Muscle layer of colon (tissue), 2 donors: ENCODE results near the gene WARS2.

Source experiments
- H3K27ac ChIP-seq: one replicate; pipeline ENCODE4 v1.7.0; 2013; ENCODE audit warnings: low read depth, mild to moderate bottlenecking, low read length, moderate library complexity
- H3K27me3 ChIP-seq, 2 donors: one replicate each; pipeline ENCODE4 v1.7.0; 2013; ENCODE audit warnings: low read length in 2 of 2, mild to moderate bottlenecking in 2 of 2; ENCODE audit not compliant: insufficient read depth in 2 of 2, control insufficient read depth in 1 of 2
- H3K36me3 ChIP-seq: one replicate; pipeline ENCODE4 v1.7.0; 2013; ENCODE audit warnings: mild to moderate bottlenecking, low read length; ENCODE audit not compliant: insufficient read depth
- H3K4me1 ChIP-seq: one replicate; pipeline ENCODE4 v1.7.0; 2013; ENCODE audit warnings: mild to moderate bottlenecking, low read length; ENCODE audit not compliant: insufficient read depth
- H3K4me3 ChIP-seq, 2 donors: one replicate each; pipeline ENCODE4 v1.7.0; 2013; ENCODE audit warnings: low read length in 2 of 2, low read depth in 1 of 2, mild to moderate bottlenecking in 1 of 2, moderate library complexity in 1 of 2
- H3K9ac ChIP-seq: one replicate; pipeline ENCODE4 v1.7.0; 2013; ENCODE audit warnings: low read length
- H3K9me3 ChIP-seq: one replicate; pipeline ENCODE4 v1.7.0; 2013; ENCODE audit warnings: mild to moderate bottlenecking, low read length
- donor health status: abdominal sarcoma.
- donor health status: Adenocarcinoma of cecum.

Gene WARS2

GRCh38 chr1:118998171-118998570 is 142.3 kb downstream of the WARS2 start:
- H3K36me3 ChIP-seq, result no peaks in the 10 kb centered on the region
- H3K4me1 ChIP-seq, result peaks cover 10% of the 10 kb centered on the region
- peaks cover 87 to 91% of the 10 kb centered on the region in 2 donors for H3K27me3 ChIP-seq
- no peak overlapping the region for H3K27ac ChIP-seq
- H3K9me3 ChIP-seq, result no peaks in the 10 kb centered on the region
- H3K9ac ChIP-seq, result no peak overlapping the region
- no peak overlapping the region for H3K4me3 ChIP-seq

GRCh38 chr1:118997225-118997624 is 143.2 kb downstream of the WARS2 start:
- Histone ChIP-seq H3K27ac (no peak overlapping the region), H3K9me3 (peaks cover 1% of the 10 kb centered on the region), H3K9ac (no peak overlapping the region), H3K4me1 (peaks cover 10% of the 10 kb centered on the region), H3K4me3 (no peak overlapping the region), H3K27me3 (peaks cover 86 to 91% of the 10 kb centered on the region in 2 donors), H3K36me3 (no peaks in the 10 kb centered on the region)

GRCh38 chr1:118995312-118996016 is 145.0 kb downstream of the WARS2 start:
- H3K36me3 ChIP-seq, result no peaks in the 10 kb centered on the region
- no peak overlapping the region for H3K9ac ChIP-seq
- H3K27me3 ChIP-seq, result peaks cover 89 to 94% of the 10 kb centered on the region in 2 donors
- no peak overlapping the region for H3K27ac ChIP-seq
- no peak overlapping the region for H3K4me3 ChIP-seq
- peaks cover 4% of the 10 kb centered on the region for H3K9me3 ChIP-seq
- H3K4me1 ChIP-seq, result peaks cover 3% of the 10 kb centered on the region

GRCh38 chr1:118993700-118994026 is 146.8 kb downstream of the WARS2 start:
- Histone ChIP-seq H3K9ac (no peak overlapping the region), H3K4me1 (peaks cover under 1% of the 10 kb centered on the region), H3K27me3 (peaks cover 88 to 94% of the 10 kb centered on the region in 2 donors), H3K4me3 (no peak overlapping the region), H3K27ac (no peak overlapping the region), H3K9me3 (peaks cover 4% of the 10 kb centered on the region), H3K36me3 (no peaks in the 10 kb centered on the region)

DNA sequence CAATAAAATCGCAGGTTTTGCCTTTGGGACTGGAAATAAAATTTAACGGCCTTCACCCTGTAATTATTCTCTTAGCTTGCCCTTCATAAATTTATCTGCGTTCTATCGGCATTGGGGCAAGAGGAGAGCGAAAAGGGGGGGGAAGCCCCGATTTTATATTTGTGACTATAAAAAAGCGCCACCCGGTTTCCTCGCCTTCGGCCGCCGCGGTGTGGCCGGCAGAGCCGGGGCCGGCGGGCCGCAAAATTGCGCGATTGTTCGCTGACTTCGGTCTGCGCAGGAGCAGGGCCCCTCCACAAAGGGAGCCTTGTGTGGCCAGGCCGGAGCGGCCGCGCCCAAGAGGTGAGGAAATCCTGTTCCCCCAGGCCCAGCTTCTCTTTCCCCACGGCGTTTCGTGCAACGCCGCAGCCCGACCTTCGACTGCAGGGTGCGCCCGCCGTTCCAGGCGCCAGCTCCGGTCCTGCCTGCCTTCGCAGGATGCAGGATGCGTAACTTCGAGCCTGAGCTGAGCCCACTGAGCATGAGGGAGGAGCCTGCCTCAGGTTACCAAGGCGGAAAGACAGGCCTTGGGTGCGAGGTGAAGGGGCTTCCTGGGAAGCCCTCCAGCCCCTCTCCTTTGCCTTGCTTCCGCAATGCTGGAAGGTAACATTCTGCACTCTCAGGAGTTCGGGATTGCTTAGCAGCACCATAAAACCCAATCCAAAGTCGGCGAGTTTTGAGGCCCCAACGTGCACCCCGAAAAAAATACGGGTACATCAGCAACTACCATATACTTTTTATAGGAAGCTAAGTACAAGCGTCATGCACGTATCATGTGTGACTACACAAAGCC is 147.4 kb downstream of the WARS2 start:
- H3K4me3 ChIP-seq, result no peak overlapping the region
- no peak overlapping the region for H3K9ac ChIP-seq
- H3K9me3 ChIP-seq, result peaks cover 4% of the 10 kb centered on the region
- no peak overlapping the region for H3K27ac ChIP-seq
- peaks cover 6% of the 10 kb centered on the region for H3K4me1 ChIP-seq
- H3K27me3 ChIP-seq, result peaks cover 89 to 94% of the 10 kb centered on the region in 2 donors
- H3K36me3 ChIP-seq, result no peaks in the 10 kb centered on the region

DNA sequence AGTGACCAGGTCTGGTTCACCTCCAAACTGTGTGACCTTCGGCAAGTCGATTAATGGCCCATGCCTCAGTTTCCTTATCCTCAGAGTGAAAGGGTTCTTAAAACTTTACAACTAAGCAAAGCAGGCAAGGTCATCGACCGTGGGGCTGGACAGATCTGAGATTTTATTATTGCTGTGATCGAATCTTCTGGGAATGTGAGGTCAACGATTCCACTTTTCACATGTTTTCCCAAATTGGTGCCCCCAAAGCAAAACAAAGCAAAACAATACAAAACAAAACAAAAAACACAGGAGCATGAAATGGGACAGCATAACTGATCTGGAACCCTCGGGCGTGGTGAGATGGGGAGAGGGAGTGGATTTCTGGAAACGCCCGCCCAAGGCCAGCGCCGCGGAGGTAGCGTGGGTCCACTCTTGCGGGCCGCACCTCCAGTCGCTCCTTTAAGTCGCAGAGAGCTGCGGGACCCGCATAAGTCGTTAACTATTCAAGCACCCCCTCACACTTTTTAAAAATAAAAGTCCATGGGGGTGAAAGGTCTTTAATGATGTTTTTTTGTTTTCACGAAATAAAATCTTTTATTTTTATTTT is 148.1 kb downstream of the WARS2 start:
- Histone ChIP-seq H3K9me3 (peaks cover 4% of the 10 kb centered on the region), H3K4me3 (no peak overlapping the region), H3K36me3 (no peaks in the 10 kb centered on the region), H3K4me1 (peaks cover 8% of the 10 kb centered on the region), H3K9ac (no peak overlapping the region), H3K27me3 (peaks cover 91 to 96% of the 10 kb centered on the region in 2 donors), H3K27ac (no peak overlapping the region)

DNA sequence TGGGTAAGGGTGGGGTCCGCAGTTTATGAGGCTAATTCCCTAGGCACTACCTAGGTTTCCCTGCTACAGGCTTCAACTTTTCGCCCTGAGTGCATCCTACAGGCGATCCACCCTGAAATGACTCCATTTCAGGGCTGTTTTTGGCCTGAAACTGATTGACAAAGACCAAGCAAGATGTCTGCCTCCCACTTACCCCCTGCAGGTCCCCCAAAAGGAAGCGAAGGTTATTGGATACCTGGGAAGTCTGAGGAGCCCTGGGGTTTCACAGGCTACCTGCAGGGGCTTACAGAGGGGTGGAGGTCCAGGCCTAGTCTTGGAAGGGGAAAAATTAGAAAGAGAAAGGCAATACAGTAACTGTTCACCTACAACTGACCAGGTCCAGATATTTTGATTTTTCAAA is 149.0 kb downstream of the WARS2 start:
- Histone ChIP-seq H3K4me1 (peaks cover 14% of the 10 kb centered on the region), H3K27ac (no peak overlapping the region), H3K36me3 (no peaks in the 10 kb centered on the region), H3K9me3 (peaks cover 4% of the 10 kb centered on the region), H3K4me3 (no peak overlapping the region), H3K9ac (no peak overlapping the region), H3K27me3 (peaks cover 96 to 99% of the 10 kb centered on the region in 2 donors)

DNA sequence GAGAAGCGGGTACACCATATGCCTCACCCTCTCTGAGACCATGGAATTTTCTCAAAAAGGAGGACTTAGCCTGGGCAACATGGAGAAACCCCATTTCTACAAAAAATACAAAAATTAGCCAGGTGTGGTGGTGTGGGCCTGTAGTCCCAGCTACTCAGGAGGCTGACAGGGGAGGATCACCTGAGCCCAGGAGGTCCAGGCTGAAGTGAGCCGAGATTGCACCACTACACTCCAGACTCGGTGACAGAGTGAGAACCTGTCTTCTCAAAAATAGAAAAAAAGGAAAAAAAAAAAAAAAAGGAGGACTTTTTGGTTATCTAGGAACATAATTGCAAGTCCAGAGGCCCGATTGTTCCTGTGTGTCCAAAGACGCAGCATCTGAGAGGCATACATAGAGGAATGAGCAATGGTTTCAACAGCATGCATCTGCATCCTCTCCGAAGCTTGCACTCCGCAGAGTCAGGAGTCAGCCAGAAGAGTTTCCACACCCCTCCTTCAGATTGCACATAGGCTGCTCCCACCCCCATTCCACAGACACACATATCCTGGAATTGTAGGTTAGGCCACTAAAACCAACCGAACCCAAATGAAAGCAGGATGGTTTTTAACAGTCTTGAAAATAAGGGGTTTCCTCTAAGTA is 149.8 kb downstream of the WARS2 start:
- Histone ChIP-seq H3K4me3 (no peak overlapping the region), H3K9me3 (peaks cover 7% of the 10 kb centered on the region), H3K36me3 (no peaks in the 10 kb centered on the region), H3K4me1 (peaks cover 21% of the 10 kb centered on the region), H3K27me3 (peaks cover 96 to 100% of the 10 kb centered on the region in 2 donors), H3K9ac (no peak overlapping the region), H3K27ac (no peak overlapping the region)

DNA sequence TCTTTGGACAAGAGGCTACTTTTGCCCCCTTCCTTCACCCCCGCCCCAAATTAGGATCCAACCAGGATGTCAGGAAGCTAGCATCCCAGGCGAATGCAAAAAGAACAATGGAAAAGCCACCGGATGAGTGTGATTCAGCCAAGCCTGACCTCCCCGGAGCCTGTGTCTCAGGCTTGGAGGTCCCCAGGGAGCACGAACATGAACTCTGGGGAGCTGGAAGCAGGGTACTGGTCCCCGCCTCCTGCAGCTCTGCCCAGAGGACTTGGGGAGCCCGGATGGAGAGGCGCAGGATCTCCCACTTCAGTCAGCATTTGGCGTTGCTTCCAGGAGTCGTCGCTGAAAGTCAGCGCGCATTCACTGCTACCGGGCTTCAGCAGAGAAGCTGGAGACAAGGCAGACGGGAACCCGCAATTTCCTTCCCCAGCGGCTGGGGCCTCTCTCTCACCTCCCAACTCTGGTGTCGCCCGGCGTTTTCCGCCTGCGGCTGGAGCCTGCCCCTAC is 150.5 kb downstream of the WARS2 start:
- no peak overlapping the region for H3K4me3 ChIP-seq
- peaks cover 10% of the 10 kb centered on the region for H3K9me3 ChIP-seq
- no peak overlapping the region for H3K9ac ChIP-seq
- no peak overlapping the region for H3K27ac ChIP-seq
- no peaks in the 10 kb centered on the region for H3K36me3 ChIP-seq
- peaks cover 27% of the 10 kb centered on the region for H3K4me1 ChIP-seq
- H3K27me3 ChIP-seq, result peaks cover 96 to 100% of the 10 kb centered on the region in 2 donors

- H3K27ac ChIP-seq, result no peak overlapping the region
- no peak overlapping the region for H3K9ac ChIP-seq
- H3K27me3 ChIP-seq, result peaks cover 96 to 100% of the 10 kb centered on the region in 2 donors
- peaks cover 10% of the 10 kb centered on the region for H3K9me3 ChIP-seq
- peaks cover 35% of the 10 kb centered on the region for H3K4me1 ChIP-seq
- H3K36me3 ChIP-seq, result no peaks in the 10 kb centered on the region
- no peak overlapping the region for H3K4me3 ChIP-seq
These were observed 151.2 kb downstream of the WARS2 start for GRCh38 chr1:118989006-118989815.
